B cell (primary cell): ENCODE measurements around the gene IGFN1. TPM values are rescaled to one million over a fixed set of nuclear protein-coding genes. Genes with fewer than 3 reads are reported as not detected.
A peak's percentile ranks its signal among the peaks of the same experiment; 100 is the strongest.

ENCODE experiments used
- ATAC-seq: fragments of 200-7000 bp; cut with Tn5 transposase; one replicate; pipeline ENCODE4 v1.10.0; 2021; ENCODE audit warnings: low read depth, mild to moderate bottlenecking, moderate number of reproducible peaks, moderate library complexity
- CTCF ChIA-PET: fragments of 350-600 bp; sonication (Branson Sonifier 250); formaldehyde crosslinking; loops from one replicate; lab custom pipeline; 2021; ENCODE audit warnings: antibody characterized with exemption, inconsistent platforms; lab: Charles Lee
- POLR2A ChIA-PET: fragments of 350-600 bp; sonication (Branson Sonifier 250); formaldehyde crosslinking; loops from one replicate; lab custom pipeline; 2021; ENCODE audit warnings: antibody characterized with exemption; lab: Charles Lee
- DNase-seq: peaks from one replicate; pipeline ENCODE4 v3.0.0; 2013
- H2AFZ ChIP-seq: 2 replicates; pipeline ENCODE4 v1.6.1; 2012; ENCODE audit warnings: mild to moderate bottlenecking, low read depth, low read length; ENCODE audit not compliant: insufficient read depth, poor library complexity, severe bottlenecking
- H3K27ac ChIP-seq, 2 donors: 1 replicate in 1 of 2; 2 replicates in 1 of 2; pipeline ENCODE4 v1.5.1; 2012 to 2013; ENCODE audit warnings: low read length in 2 of 2, mild to moderate bottlenecking in 2 of 2, moderate library complexity in 1 of 2
- H3K27me3 ChIP-seq, 4 experiments: fragments of 200-600 bp in 1 of 4; sonication (generic) in 1 of 4; replicated peaks in 1 of 4; 1 replicate in 2 of 4; 2 replicates in 2 of 4; pipeline versions ENCODE4 v1.6.1 to v1.7.0; 2013 to 2016; ENCODE audit warnings: low read length in 3 of 4, mild to moderate bottlenecking in 2 of 4, mixed read lengths in 1 of 4, moderate library complexity in 1 of 4; ENCODE audit not compliant: insufficient read depth in 4 of 4, control insufficient read depth in 3 of 4; ENCODE audit errors: control extremely low read depth in 1 of 4
- H3K36me3 ChIP-seq, 2 experiments: replicated peaks in 1 of 2; 1 replicate in 1 of 2; 2 replicates in 1 of 2; pipeline versions ENCODE4 v1.6.1 to v1.7.1; 2013; ENCODE audit warnings: low read length in 1 of 2; ENCODE audit not compliant: insufficient read depth in 2 of 2, control insufficient read depth in 1 of 2; ENCODE audit errors: control extremely low read depth in 1 of 2, extremely low read depth in 1 of 2
- H3K4me1 ChIP-seq, 2 donors: fragments of 200-600 bp in 1 of 2; sonication (generic) in 1 of 2; 1 replicate in 1 of 2; 2 replicates in 1 of 2; pipeline versions ENCODE4 v1.5.1 to v1.6.1; 2013 to 2017; ENCODE audit warnings: low read length in 2 of 2; ENCODE audit not compliant: control insufficient read depth in 2 of 2, insufficient read depth in 2 of 2
- H3K4me2 ChIP-seq: replicated peaks from 2 replicates; pipeline ENCODE3; 2012; ENCODE audit warnings: mild to moderate bottlenecking, low read depth, low read length; ENCODE audit not compliant: poor library complexity, severe bottlenecking
- H3K4me3 ChIP-seq, 5 experiments: fragments of 200-600 bp in 1 of 5; sonication (generic) in 1 of 5; 1 replicate in 3 of 5; 2 replicates in 2 of 5; pipeline versions ENCODE4 v1.5.1 to v1.7.0; 2011 to 2016; ENCODE audit warnings: low read length in 4 of 5, mild to moderate bottlenecking in 4 of 5, low read depth in 2 of 5, control low read depth in 1 of 5, moderate library complexity in 1 of 5; ENCODE audit not compliant: insufficient read depth in 1 of 5; ENCODE audit errors: control extremely low read depth in 1 of 5, extremely low read depth in 1 of 5
- H3K79me2 ChIP-seq: fragments of 200-600 bp; sonication (generic); one replicate; pipeline ENCODE4 v1.6.0; 2016; ENCODE audit warnings: low read length; ENCODE audit not compliant: control insufficient read depth, insufficient read depth
- H3K9ac ChIP-seq: fragments of 200-600 bp; sonication (generic); 2 replicates; pipeline ENCODE4 v1.6.1; 2017; ENCODE audit warnings: mild to moderate bottlenecking, low read length, moderate library complexity
- H3K9me3 ChIP-seq, 3 donors: one replicate each; pipeline versions ENCODE4 v1.6.1 to v1.7.1; 2013; ENCODE audit warnings: low read length in 2 of 3; ENCODE audit not compliant: control insufficient read depth in 2 of 3, insufficient read depth in 1 of 3; ENCODE audit errors: control extremely low read depth in 1 of 3
- H4K20me1 ChIP-seq: 2 replicates; pipeline ENCODE4 v1.6.0; 2012; ENCODE audit warnings: mild to moderate bottlenecking, low read length; ENCODE audit not compliant: insufficient read depth, control insufficient read depth, poor library complexity, severe bottlenecking
- H3K27ac Mint-ChIP-seq: one replicate; pipeline ENCODE4 v1.8.0; 2021; ENCODE audit warnings: mixed read lengths
- H3K27me3 Mint-ChIP-seq: one replicate; pipeline ENCODE4 v1.8.0; 2021; ENCODE audit warnings: mixed read lengths
- H3K4me1 Mint-ChIP-seq: one replicate; pipeline ENCODE4 v1.8.0; 2021; ENCODE audit warnings: mixed read lengths
- H3K4me3 Mint-ChIP-seq: one replicate; pipeline ENCODE4 v1.8.0; 2021; ENCODE audit warnings: mixed read lengths
- H3K9me3 Mint-ChIP-seq: one replicate; pipeline ENCODE4 v1.8.0; 2022; ENCODE audit warnings: mixed read lengths; ENCODE audit not compliant: insufficient read depth
- EZH2 ChIP-seq: IDR thresholded peaks from 2 replicates; pipeline ENCODE4 v1.6.1; 2012; ENCODE audit warnings: borderline replicate concordance, low read depth, mild to moderate bottlenecking, moderate library complexity, low read length; ENCODE audit not compliant: insufficient read depth, poor library complexity, severe bottlenecking
- WGBS: methylation state at CpG from one replicate; pipeline ENCODE4 v1.1.5; 2013; ENCODE audit warnings: missing lambda C conversion rate; ENCODE audit not compliant: insufficient coverage; 5-methylcytosine and 5-hydroxymethylcytosine counted together
- intact Hi-C: fragments of 100-400 bp; cut with micrococcal nuclease; formaldehyde crosslinking; loops from one replicate; pipeline ENCODE4 v1.10.0; 2022
- polyA plus RNA-seq: library from polyadenylated mRNA; depleted of rRNA; stranded (reverse); fragments of >200 nt; gene quantifications from 2 replicates; pipeline ENCODE4 v1.2.3, GENCODE V29; 2012
- total RNA-seq, 2 donors: library from RNA; stranded (reverse); fragments of 120-200 nt in 1 of 2; gene quantifications; 1 replicate in 1 of 2; 2 replicates in 1 of 2; pipeline versions ENCODE4 v1.2.3 to v1.2.4, GENCODE V29; 2013 to 2022
- TF ChIP-seq, protein P1 (sequence below): fragments of 200-600 bp; IDR thresholded peaks from one replicate; pipeline ENCODE4 v1.8.0; 2022; ENCODE audit warnings: antibody characterized with exemption, mild to moderate bottlenecking

IGFN1 gene
- total and polyA plus RNA-seq, 2 donors (not counting 1 experiment from before 2014, with no cell fraction given): not detected

DNA sequence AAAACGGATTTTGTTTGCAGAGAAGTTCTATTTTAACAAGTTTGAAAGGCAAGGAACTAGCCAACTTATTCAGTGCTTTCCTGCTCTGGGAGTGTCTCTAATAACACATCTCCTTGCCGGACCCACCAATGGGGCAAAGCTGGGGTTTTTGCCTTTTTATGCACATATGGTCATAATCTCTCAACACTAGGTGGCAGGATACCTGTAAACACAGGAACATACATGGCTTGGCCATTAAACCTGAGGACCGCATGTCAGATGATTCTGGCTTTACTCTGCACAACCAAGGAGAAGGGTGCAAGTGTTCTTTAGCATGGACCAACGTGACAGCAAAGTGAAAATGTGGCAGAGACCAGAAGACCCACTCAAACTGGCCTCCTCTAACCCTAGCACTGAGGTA lies 41.2 kb upstream of the IGFN1 start:
- no peak overlapping the region for H3K4me3 ChIP-seq
- H3K9ac ChIP-seq: no peak overlapping the region
- H3K79me2 ChIP-seq: peaks cover 6% of the 10 kb centered on the region
- intact Hi-C loops: loop anchor here (2.0 kb wide), 1 partner anchor 73 kb away; no protein-coding TSS in a partner anchor
- H3K4me3 Mint-ChIP-seq: no peak overlapping the region
- peaks cover 0 to 50% of the 10 kb centered on the region in 2 experiments for H3K36me3 ChIP-seq
- H3K27me3 ChIP-seq: no peaks in the 10 kb centered on the region
- ATAC-seq: no peak
- ChIA-PET POLR2A (no interaction called here), CTCF (interaction anchor here (1.0 to 1.8 kb wide), 5 partner anchors 11 to 77 kb away, joined by 3 to 6 read pairs (median 4); no protein-coding TSS in a partner anchor)
- no peak overlapping the region for H3K27ac Mint-ChIP-seq
- no peaks in the 10 kb centered on the region for H3K9me3 ChIP-seq
- H4K20me1 ChIP-seq: no peaks in the 10 kb centered on the region
- no peaks in the 10 kb centered on the region for H3K27me3 Mint-ChIP-seq
- H2AFZ ChIP-seq: no peak overlapping the region
- H3K9me3 Mint-ChIP-seq: no peaks in the 10 kb centered on the region
- peaks cover 5 to 11% of the 10 kb centered on the region in 2 donors for H3K4me1 ChIP-seq
- 76% methylated on average over 4 of the region's 4 CpGs for WGBS
- DNase-seq: no peak
- H3K27ac ChIP-seq: no peak overlapping the region
- TF ChIP-seq, protein P1, sequence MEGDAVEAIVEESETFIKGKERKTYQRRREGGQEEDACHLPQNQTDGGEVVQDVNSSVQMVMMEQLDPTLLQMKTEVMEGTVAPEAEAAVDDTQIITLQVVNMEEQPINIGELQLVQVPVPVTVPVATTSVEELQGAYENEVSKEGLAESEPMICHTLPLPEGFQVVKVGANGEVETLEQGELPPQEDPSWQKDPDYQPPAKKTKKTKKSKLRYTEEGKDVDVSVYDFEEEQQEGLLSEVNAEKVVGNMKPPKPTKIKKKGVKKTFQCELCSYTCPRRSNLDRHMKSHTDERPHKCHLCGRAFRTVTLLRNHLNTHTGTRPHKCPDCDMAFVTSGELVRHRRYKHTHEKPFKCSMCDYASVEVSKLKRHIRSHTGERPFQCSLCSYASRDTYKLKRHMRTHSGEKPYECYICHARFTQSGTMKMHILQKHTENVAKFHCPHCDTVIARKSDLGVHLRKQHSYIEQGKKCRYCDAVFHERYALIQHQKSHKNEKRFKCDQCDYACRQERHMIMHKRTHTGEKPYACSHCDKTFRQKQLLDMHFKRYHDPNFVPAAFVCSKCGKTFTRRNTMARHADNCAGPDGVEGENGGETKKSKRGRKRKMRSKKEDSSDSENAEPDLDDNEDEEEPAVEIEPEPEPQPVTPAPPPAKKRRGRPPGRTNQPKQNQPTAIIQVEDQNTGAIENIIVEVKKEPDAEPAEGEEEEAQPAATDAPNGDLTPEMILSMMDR: peak; percentile 23
- TF ChIP-seq EZH2: no peak
- H3K4me2 ChIP-seq: no peak overlapping the region
- peaks cover 13% of the 10 kb centered on the region for H3K4me1 Mint-ChIP-seq
